Measurements from ENCODE around the gene SLC43A2. TPM values are rescaled to one million over a fixed set of nuclear protein-coding genes. Genes with fewer than 3 reads are reported as not detected.

Gene SLC43A2
- total and polyA plus RNA-seq, 2 of the 13 experiments (the other 11 are each of a cell fraction or from before 2014, with no cell fraction given): 7.3 to 20.0 TPM

DNA sequence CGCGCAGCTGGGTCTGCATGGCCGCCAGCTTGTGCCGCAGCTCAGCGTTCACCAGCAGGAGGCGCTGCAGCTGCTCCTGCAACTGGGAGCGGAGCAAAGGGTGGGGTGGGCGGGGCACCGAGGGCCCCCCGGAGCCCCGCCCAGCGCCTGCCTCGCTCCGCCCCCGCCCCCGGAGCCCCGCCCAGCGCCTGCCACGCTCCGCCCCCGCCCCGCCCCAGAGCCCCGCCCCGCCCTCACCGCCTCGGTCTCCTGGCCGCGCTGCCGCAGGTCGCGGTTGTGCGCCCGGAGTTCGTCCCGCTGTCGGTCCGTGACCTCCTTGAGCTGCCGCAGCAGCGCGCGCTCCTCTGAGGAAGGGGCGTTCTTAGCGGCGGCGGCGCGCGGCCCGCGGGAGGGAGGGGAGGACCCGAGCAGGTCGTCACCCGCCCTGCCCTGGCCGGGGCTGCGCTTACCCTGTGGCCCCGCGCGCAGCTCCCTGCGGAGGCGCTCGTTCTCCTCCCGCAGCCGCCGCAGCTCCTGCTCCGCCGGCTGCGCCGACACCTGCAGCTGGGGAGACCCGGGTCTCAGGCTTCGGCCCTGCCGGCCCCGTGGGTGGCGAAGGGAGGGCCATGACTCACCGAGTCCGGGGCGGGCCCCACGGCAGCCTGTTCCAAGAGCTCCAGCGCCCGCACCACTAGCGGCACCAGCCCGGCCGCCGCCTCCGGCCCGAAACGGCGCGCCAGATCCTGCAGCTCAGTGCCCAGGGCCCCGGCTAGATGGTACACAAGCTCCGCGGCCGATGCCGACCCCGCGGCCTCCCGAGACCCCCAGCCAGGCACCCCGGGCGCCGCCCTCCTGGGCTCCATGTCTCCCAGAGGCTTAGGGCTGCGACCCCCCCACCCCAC is 20.6 kb upstream of the SLC43A2 start (continued):
- TF ChIP-seq, protein P1, sequence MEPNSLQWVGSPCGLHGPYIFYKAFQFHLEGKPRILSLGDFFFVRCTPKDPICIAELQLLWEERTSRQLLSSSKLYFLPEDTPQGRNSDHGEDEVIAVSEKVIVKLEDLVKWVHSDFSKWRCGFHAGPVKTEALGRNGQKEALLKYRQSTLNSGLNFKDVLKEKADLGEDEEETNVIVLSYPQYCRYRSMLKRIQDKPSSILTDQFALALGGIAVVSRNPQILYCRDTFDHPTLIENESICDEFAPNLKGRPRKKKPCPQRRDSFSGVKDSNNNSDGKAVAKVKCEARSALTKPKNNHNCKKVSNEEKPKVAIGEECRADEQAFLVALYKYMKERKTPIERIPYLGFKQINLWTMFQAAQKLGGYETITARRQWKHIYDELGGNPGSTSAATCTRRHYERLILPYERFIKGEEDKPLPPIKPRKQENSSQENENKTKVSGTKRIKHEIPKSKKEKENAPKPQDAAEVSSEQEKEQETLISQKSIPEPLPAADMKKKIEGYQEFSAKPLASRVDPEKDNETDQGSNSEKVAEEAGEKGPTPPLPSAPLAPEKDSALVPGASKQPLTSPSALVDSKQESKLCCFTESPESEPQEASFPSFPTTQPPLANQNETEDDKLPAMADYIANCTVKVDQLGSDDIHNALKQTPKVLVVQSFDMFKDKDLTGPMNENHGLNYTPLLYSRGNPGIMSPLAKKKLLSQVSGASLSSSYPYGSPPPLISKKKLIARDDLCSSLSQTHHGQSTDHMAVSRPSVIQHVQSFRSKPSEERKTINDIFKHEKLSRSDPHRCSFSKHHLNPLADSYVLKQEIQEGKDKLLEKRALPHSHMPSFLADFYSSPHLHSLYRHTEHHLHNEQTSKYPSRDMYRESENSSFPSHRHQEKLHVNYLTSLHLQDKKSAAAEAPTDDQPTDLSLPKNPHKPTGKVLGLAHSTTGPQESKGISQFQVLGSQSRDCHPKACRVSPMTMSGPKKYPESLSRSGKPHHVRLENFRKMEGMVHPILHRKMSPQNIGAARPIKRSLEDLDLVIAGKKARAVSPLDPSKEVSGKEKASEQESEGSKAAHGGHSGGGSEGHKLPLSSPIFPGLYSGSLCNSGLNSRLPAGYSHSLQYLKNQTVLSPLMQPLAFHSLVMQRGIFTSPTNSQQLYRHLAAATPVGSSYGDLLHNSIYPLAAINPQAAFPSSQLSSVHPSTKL (CRISPR knock-in tag; IDR thresholded peaks at IDR 0.05): no peak
- TF ChIP-seq SMAD9 (CRISPR knock-in tag; IDR thresholded peaks at IDR 0.05) (no peak), ZNF510 (CRISPR knock-in tag; IDR thresholded peaks at IDR 0.05; ENCODE audit: low read depth) (0 out of 2 replicates have a peak, but pooled peaks have one; percentile 27), ZNF615 (CRISPR knock-in tag; IDR thresholded peaks at IDR 0.05; ENCODE audit: borderline replicate concordance) (no peak; the same call in 1 of the 2 replicates), MEIS2 (CRISPR knock-in tag; IDR thresholded peaks at IDR 0.05) (no peak; the same call in 1 of the 2 replicates), ZNF468 (CRISPR knock-in tag; IDR thresholded peaks at IDR 0.05) (no peak; the same call in none of the 2 replicates), SRY (CRISPR knock-in tag; IDR thresholded peaks at IDR 0.05) (peak; percentile 32), MBNL3 (CRISPR knock-in tag; conservative IDR thresholded peaks at IDR 0.05) (no peak), RXRB (CRISPR knock-in tag; IDR thresholded peaks at IDR 0.05; ENCODE audit: borderline replicate concordance) (no peak), ZNF589 (CRISPR knock-in tag; conservative IDR thresholded peaks at IDR 0.05) (peak; percentile 41; the same call in 1 of the 2 replicates), ATAD3A (CRISPR knock-in tag; IDR thresholded peaks at IDR 0.05) (no peak), ZNF776 (CRISPR knock-in tag; IDR thresholded peaks at IDR 0.05) (no peak), HDAC1 (CRISPR knock-in tag; IDR thresholded peaks at IDR 0.05) (peak; percentile 70), PLRG1 (conservative IDR thresholded peaks at IDR 0.05) (no peak), GATAD2A (CRISPR knock-in tag; IDR thresholded peaks at IDR 0.05) (peak; percentile 45), ATM (IDR thresholded peaks at IDR 0.05; ENCODE audit: borderline replicate concordance) (no peak)
- TF ChIP-seq, protein P2, sequence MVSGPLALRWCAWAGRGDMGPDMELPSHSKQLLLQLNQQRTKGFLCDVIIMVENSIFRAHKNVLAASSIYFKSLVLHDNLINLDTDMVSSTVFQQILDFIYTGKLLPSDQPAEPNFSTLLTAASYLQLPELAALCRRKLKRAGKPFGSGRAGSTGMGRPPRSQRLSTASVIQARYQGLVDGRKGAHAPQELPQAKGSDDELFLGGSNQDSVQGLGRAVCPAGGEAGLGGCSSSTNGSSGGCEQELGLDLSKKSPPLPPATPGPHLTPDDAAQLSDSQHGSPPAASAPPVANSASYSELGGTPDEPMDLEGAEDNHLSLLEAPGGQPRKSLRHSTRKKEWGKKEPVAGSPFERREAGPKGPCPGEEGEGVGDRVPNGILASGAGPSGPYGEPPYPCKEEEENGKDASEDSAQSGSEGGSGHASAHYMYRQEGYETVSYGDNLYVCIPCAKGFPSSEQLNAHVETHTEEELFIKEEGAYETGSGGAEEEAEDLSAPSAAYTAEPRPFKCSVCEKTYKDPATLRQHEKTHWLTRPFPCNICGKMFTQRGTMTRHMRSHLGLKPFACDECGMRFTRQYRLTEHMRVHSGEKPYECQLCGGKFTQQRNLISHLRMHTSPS (CRISPR knock-in tag; IDR thresholded peaks at IDR 0.05; ENCODE audit: low read depth): no peak; the same call in 1 of the 2 replicates
- TF ChIP-seq, protein P3, sequence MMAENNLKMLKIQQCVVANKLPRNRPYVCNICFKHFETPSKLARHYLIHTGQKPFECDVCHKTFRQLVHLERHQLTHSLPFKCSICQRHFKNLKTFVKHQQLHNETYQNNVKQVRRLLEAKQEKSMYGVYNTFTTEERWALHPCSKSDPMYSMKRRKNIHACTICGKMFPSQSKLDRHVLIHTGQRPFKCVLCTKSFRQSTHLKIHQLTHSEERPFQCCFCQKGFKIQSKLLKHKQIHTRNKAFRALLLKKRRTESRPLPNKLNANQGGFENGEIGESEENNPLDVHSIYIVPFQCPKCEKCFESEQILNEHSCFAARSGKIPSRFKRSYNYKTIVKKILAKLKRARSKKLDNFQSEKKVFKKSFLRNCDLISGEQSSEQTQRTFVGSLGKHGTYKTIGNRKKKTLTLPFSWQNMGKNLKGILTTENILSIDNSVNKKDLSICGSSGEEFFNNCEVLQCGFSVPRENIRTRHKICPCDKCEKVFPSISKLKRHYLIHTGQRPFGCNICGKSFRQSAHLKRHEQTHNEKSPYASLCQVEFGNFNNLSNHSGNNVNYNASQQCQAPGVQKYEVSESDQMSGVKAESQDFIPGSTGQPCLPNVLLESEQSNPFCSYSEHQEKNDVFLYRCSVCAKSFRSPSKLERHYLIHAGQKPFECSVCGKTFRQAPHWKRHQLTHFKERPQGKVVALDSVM (CRISPR knock-in tag; IDR thresholded peaks at IDR 0.05): no peak; the same call in 1 of the 2 replicates
- TF ChIP-seq, protein P4, sequence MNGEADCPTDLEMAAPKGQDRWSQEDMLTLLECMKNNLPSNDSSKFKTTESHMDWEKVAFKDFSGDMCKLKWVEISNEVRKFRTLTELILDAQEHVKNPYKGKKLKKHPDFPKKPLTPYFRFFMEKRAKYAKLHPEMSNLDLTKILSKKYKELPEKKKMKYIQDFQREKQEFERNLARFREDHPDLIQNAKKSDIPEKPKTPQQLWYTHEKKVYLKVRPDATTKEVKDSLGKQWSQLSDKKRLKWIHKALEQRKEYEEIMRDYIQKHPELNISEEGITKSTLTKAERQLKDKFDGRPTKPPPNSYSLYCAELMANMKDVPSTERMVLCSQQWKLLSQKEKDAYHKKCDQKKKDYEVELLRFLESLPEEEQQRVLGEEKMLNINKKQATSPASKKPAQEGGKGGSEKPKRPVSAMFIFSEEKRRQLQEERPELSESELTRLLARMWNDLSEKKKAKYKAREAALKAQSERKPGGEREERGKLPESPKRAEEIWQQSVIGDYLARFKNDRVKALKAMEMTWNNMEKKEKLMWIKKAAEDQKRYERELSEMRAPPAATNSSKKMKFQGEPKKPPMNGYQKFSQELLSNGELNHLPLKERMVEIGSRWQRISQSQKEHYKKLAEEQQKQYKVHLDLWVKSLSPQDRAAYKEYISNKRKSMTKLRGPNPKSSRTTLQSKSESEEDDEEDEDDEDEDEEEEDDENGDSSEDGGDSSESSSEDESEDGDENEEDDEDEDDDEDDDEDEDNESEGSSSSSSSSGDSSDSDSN (CRISPR knock-in tag; IDR thresholded peaks at IDR 0.05): peak; percentile 89; the same call in 1 of the 2 replicates

Measured in HepG2 (cell line).